Epithelial cell of prostate (primary cell): ENCODE measurements around the gene SNX32.

Source experiments
- DNase-seq: peaks from one replicate; pipeline ENCODE4 v3.0.0-alpha.2; 2011; ENCODE audit warnings: low read depth, low spot score
- H3K27ac ChIP-seq: fragments of 450-650 bp; 2 replicates; pipeline ENCODE4 v1.5.1; 2017; ENCODE audit warnings: mild to moderate bottlenecking

Gene SNX32

DNA sequence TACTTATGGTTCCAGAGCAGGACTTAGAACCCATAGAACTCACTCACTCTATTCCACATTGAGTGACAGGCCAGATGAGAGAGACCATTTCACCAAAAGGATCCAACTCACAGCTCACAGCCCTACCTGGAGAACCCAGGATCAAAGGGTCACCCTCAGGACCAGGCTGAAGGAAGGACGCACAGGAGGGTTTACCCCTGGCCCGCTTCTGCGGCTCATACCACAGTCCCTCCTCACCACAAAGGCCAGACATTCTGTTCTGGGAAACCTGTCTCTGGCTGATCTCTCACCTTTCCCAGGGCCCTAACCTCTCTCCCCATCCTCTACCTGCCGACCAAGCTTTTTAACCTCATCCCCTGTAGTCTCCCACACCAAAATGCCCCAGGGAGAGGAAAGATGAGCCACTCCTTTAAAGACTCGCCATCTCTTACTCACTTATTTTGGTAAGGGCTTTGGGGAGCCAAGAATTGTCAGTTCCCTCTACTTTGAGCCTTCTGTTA, 61.8 kb downstream of the SNX32 start:
- no peak for DNase-seq
- peak overlapping the region; percentile 100 for H3K27ac ChIP-seq

DNA sequence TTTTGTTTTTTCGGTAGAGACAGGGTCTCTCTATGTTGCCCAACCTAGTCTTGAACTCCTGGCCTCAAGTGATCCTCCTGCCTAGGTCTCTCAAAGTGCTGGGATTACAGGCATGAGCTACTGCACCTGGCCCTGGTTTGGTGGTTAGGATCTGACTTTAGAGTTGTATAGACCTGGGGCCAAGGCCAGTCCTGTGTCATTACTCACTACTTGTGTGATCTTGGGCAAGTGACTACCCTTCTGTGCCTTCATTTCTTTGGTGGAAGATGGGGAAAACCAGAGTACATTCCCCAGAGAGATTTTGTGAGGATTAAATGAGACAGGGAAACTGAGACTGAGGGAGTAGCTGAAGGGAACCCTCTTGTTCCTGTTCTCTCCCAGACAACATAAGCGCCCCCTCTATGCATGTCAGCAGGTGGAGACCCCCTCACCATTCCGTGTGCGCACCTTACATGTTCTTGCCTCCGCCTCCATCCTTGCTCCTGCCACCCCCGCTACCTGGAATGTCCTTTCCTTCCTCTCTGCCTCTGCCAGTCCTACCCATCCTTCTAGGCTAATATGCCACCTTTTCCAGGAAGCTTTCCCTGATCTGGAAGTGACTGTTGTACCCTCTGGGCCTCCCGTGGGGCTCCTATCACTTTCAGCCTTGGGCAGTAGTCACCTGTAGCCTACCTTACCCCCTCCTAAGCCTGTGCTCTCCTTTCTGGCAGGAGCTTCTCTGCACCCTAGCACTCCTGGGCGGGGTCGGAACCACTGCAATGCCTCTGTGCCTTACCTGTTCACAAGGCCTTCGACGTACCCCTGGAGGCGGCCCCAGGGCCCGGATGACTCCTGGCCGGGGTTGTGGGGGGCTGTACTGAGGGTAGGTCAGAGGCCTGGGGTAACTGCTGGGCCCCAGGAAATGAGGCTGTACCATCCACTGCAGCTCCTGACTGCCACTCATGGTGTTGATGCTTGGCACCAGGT, 62.6 kb downstream of the SNX32 start:
- H3K27ac ChIP-seq, result peak overlapping the region; percentile 100
- no peak for DNase-seq

DNA sequence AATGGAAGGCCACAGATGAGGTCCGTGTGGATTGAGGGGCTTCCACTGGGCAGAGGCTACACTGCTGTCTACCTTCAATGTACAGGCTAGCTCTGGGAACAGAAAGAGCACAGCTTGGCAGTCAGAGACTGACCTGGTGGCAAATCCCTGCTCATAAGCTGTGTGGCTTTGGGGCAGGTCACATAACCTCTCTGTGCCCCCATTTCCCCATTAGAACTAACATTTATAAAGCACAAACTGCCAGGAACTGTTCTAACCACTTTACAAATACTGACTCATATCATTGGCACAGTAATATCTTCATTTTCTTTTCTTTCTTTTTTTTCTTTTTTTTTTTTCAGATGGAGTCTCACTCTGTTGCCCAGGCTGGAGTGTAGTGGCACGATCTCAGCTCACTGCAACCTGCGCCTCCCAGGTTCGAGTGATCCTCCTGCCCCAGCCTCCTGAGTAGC, 63.3 kb downstream of the SNX32 start:
- peak overlapping the region; percentile 100 for H3K27ac ChIP-seq
- DNase-seq, result no peak

DNA sequence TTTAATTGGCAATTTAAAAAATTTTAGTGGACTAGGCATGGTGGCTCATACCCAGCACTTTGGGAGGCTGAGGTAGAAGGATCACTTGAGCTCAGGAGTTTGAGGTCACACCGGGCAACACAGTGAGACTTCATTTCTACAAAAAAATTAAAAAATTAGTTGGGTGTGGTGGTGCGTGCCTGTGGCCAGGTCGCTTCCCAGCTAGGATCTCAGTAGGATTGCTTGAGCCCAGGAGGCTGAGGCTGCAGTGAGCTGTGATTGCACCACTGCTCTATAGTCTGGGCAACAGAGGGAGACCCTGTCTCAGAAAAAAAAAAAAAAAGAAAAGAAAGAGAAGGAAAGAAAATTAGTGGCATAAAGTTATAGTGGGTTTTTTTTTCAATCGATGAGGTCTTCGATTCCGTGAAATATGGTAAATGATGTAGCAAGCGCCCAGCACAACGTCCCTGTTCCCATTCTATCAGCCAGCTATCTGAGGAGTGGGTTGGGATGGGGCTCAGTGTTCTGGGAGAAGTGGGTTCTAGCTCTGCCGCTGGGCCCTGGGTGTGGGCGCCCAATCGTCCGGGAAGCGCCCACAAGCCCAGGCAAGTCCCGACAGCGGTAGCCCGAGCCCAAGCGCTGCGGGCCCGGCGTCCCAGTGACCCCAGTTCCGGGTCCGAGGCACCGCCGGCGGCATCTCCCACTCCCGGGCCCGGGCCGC, 65.0 kb downstream of the SNX32 start:
- no peak for DNase-seq
- H3K27ac ChIP-seq, result peak overlapping the region; percentile 100

DNA sequence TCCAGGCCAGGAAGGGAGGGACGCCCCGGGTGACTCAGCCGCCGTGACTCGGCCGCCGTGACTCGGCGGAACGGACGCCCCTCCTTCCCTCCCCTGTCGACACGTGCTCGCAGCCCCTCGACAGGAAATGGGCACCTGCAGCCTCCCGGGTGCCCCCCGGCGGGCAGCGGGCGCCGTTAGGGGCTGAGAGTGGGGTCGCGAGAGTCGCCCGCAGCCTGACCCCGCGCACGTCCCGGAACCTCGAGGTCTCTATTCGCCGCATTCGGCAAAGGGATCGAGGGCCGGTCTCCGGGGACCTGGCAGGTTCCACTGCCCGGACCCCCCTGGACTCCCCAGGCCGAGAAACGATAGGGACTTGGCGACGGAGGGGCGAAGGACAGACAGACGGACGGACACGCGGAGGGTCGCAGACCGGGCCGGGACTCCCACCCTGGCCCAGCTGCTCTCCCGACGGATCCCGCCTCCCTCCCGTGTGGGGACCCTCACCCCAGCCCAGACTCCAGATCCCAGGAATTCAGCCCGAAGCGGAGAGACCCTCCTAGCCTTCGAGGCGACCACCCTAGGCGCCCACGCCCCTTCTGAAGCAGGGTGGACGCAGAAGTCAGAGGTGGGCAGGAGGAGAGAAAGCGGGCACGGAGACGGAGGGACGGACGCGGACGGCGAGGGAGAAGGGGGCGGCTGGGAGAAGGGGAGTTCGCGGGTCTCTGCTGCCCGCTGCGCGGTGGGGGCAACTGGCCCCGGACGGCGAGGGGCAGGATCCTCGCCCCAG, 65.8 kb downstream of the SNX32 start:
- DNase-seq, result no peak
- peak overlapping the region; percentile 100 for H3K27ac ChIP-seq

DNA sequence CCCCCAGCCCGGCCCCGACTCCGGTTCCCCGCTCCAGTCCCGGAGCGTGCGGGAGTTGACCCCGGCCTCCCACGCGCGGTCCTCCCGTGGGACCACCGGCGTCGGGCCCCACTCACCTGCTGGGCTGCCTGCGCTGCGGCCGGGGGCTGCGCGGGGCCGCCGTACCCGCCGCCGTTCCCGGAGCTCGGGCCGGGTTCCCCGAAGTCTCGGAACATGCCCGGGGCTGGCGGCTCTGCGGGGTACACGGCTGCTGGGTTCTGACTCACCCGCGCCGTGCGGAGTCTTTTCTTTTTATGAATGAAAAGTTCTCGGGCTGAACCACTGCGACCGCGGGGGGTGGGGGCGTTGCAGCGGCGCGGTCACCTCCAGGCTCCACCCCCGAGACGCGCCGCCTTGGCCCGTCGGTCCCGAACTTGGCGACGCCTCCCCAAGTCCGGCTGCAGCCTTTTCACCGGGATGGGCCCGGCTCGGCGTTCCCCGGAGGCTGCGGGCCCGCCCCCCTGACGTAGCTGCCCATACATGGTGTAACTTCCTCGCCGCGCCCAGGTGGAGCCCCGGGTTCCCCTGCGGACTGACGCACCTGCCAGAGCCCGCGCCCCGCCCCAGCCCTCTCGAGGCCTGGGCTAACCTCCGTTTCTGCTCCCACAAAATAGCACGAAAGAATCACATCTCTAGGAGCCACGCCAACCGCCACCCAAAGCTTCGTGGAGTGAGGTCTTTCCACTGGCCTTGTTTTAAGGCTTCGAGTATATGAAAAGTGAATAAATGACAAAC, 66.5 kb downstream of the SNX32 start, which contains the start of gene FOSL1:
Gene FOSL1 (minus strand): TSS at position 264 of the 774 bp plus-strand sequence. CDS start 49 bp downstream, at position 215.
- DNase-seq, result peak; percentile 96
- H3K27ac ChIP-seq, result peak within 1 kb of the TSS; percentile 100

DNA sequence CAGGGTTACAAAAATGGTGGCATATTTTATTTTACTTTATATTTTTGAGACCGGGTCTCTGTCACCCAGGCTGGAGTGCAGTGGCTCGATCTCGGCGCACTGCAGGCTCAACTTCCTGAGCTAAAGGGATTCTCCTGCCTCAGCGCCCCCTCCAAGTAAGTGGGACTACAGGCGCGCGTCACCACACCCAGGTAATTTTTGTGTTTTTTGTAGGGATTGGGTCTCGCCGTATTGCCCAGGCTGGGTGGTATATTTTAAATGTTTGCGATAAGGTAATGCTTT, 67.1 kb downstream of the SNX32 start:
- H3K27ac ChIP-seq, result peak overlapping the region; percentile 100
- DNase-seq, result no peak

DNA sequence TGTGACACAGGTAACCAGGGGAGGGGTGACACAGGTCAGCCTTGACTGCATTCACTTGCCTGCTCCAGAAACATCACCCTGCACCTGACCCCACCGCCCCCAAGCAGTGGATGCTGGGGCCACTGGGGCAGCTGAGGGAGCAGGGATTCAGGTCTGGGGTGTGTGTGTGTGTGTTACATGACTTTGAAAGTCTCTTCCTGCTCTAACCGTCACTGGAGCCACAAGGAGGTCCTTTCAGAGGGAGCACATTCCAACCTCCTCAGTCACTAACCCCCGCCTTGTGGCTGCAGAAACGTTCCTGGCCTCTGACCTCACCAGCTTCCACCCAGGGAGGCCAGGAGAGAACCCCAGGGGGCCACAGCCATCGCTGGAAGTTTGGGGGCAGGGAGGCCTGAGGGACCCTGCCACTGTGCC, 69.3 kb downstream of the SNX32 start:
- DNase-seq, result no peak
- H3K27ac ChIP-seq, result peak overlapping the region; percentile 100
